WI38 (cell line): Measurements from ENCODE around the gene TBX10.

Source experiments
- H3K4me3 ChIP-seq: 2 replicates; pipeline ENCODE4 v1.5.1; 2011; ENCODE audit warnings: low read depth, mild to moderate bottlenecking, control low read depth, low read length
- TF ChIP-seq, protein P1 (sequence below): IDR thresholded peaks from 2 replicates; pipeline ENCODE4 v1.5.1; 2012; ENCODE audit warnings: low read depth, mild to moderate bottlenecking, control low read depth, low read length

TBX10 gene

DNA sequence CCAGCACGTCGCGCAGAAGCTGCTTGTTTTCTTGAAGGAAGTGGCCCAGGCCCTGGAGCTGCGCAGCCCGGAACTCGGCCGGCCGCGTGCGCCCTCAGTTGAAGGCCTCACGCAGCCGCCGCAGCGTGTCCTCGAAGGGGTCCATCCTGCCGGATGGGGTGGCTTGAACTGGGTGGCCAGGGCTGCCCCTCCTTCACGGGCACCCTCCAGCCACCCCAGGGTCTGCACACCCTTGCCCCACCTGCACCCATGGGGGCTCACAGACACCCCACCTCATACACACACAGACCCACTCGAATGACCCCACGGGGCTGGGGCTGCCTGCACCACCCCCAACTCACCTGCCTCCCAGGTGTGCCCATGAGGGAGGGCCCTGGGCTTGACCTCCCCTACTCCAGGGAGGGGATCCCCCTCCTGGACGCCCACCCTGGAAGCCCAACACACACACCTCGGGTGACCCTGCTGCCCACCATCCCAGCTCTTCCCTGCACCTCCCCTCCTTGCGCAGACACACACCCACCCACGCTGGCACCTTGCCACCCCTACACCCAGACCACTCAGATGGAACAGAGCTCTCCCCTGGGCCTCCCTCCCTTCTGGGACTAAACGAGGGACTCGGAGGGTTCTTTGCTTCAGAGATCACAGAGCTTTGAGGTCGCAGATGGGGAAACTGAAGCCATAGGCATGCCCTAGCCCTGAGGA lies 28.1 kb upstream of the TBX10 start:
- H3K4me3 ChIP-seq = no peak overlapping the region
- TF ChIP-seq, protein P1, sequence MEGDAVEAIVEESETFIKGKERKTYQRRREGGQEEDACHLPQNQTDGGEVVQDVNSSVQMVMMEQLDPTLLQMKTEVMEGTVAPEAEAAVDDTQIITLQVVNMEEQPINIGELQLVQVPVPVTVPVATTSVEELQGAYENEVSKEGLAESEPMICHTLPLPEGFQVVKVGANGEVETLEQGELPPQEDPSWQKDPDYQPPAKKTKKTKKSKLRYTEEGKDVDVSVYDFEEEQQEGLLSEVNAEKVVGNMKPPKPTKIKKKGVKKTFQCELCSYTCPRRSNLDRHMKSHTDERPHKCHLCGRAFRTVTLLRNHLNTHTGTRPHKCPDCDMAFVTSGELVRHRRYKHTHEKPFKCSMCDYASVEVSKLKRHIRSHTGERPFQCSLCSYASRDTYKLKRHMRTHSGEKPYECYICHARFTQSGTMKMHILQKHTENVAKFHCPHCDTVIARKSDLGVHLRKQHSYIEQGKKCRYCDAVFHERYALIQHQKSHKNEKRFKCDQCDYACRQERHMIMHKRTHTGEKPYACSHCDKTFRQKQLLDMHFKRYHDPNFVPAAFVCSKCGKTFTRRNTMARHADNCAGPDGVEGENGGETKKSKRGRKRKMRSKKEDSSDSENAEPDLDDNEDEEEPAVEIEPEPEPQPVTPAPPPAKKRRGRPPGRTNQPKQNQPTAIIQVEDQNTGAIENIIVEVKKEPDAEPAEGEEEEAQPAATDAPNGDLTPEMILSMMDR = no peak

DNA sequence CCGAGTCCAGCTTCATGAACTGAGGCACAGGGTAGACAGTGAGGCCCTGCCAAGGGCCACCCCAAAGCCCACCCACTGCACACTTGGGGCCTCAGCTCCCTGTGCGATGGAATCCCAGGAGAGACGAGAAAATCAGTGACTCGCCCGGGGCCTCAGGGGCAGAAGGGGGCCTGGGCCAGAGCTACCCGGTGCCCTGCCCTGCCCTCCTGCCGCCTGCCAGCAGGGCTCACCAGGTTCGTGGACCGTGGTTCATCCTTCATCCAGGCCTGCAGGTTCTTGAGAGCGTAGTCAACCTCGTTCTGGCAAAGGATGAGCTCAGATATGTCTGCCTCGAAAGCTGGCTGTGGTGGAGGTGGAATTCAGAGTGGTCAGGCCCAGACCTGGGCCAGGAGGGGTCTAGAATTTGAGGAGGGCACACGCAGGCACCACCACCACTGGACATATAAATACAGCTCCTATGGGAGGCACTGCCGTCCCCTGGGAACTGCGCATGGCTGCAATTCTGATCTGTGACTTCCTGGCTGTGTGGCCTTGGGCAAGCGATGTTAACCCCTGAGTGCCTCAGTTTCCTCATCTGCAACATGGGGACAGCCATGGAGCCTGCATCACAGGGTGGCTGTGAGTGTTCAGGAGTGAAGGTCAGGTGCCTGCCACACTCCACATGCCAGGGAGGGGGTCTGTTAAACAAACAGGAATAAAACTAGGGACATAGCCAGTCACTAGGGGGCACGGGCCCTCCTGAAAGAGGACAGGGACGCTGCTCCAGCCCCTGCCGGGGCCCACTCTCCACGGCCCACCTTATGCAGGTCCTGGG lies 27.3 kb upstream of the TBX10 start:
- TF ChIP-seq, protein P1 = no peak
- no peak overlapping the region for H3K4me3 ChIP-seq

DNA sequence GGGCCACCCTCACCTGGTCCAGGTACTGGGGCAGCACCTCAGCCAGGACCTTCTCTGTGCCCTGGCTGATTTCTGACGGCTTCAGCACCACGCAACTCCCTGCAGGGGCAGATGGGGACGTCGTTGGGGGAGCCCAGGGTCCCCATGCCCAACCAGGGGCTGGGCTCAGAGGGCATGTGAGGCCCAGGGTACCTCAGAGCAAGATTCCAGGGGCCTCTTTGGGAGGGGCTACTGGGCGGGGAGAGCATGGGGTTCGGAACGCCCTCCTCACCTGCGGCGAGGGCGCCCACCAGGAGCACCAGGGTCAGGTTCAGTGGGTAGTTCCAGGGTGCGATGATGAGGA lies 26.7 kb upstream of the TBX10 start:
- H3K4me3 ChIP-seq = no peak overlapping the region
- TF ChIP-seq, protein P1 = no peak

DNA sequence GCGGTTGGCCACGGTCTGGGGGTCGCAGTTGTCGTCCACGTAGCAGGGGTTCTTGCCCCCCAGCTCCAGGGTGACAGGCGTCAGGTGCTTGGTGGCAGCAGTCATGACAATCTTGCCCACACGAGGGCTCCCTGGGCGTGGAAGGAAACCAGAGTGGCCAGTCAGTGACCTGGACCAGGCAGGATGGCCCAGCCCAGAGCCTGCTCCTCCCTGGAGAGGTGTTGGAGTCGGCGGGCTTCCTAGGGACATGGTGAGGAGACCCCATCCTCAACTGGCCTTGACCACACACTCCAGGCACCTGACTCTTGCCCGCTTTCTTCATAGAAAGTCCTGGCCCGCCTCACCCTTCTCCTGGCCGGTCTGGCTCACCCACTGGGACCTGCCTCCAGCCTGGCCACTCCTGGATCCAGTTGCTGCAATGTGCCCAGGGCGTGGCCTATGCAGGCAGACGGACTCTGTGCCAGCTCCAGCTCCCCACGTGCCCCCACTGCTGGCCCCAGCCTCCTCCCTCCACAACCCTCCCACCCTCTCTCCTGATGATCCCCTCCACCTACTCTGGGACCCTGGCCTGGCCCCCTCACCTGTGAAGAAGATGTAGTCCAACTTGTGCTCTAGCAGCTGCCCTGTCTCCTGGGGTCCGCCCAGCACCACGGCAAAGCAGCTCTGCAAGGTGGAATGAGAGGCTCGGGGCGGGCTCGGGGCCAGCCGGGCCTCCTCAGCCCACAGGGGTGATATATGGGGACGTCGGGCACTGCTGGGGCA lies 26.2 kb upstream of the TBX10 start:
- no peak overlapping the region for H3K4me3 ChIP-seq
- TF ChIP-seq, protein P1 = no peak

DNA sequence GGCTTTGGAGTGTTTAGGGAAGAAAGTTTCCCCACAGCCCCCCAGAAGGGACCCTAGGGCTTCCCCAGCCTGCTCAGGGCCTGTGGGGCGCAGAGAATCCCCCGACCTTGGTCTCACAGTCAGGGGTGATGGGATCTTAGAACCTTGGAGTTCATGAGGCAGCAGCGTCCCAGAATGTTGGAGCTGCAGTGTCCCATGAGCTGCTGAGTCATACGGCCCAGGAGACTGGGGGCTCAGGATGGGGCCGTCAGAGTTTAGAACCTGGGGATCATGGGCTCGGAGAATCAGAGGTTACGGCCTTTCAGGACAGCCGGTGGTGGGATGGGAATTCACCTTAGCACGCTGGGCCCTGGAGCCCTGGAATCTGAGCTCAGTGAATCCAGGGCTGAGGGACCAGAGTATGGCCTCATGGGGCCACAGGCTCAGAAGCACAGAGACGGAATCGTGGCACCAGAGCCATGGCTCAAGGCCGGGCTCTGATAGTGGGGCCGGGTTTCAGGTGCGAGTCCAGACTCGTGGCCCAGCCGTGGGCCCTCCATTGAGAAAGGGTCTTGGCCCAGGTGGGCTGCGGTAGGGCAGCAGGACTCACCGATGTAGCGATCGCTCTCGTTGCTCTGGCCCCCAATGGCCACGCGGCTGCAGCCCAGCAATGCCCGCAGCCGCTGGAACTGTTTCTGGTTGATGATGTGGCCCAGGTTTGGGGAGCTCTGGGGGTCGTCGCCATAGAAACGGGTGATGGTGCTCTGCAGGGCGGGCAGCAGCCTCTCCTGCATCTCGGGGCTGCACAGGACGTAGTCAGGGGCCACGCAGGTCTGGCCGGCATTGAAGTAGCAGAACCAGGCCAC lies 25.4 kb upstream of the TBX10 start:
- H3K4me3 ChIP-seq = no peak overlapping the region
- TF ChIP-seq, protein P1 = no peak

DNA sequence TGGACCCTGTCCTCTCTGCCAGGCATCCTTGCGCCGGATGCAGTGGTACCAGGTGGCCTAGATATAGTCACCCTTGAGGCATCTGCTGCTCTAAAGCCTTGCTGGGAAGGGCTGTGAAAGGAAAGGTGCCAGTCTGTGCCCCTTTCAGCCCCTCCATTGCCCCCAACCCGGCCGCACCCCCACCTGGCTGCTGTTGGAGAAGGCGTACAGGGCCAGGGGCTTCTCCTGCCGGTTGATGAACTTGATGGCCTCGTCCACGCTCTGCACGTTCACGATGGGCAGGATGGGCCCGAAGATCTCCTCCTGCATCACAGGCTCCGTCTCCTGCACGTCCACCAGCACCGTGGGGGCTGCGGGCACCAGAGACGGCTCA lies 24.6 kb upstream of the TBX10 start:
- TF ChIP-seq, protein P1 = no peak

More for the DNA sequence above, 24.6 kb upstream of the TBX10 start:
- H3K4me3 ChIP-seq = no peak overlapping the region
